Gastroesophageal sphincter (tissue), 4 donors: ENCODE measurements around the gene AKR1C3. TPM values are rescaled to one million over a fixed set of nuclear protein-coding genes. Genes with fewer than 3 reads are reported as not detected.

ENCODE experiments used
- ATAC-seq: fragments of 150-250 bp; one replicate; pipeline ENCODE4 v1.9.1; 2016; ENCODE audit warnings: mild to moderate bottlenecking, moderate library complexity
- H3K27ac ChIP-seq, 4 donors: fragments of 200-600 bp; sonication (generic) in 3 of 4; 1 replicate in 3 of 4; 2 replicates in 1 of 4; pipeline ENCODE4 v1.5.1; 2016 to 2019
- H3K27me3 ChIP-seq: fragments of 200-600 bp; sonication (generic); one replicate; pipeline ENCODE4 v1.5.1; 2019
- H3K36me3 ChIP-seq, 2 donors: fragments of 200-600 bp; sonication (generic); one replicate each; pipeline ENCODE4 v1.5.1; 2019; ENCODE audit warnings: control low read depth in 1 of 2
- H3K4me1 ChIP-seq, 3 donors: fragments of 200-600 bp; sonication (generic); 1 replicate in 2 of 3; 2 replicates in 1 of 3; pipeline ENCODE4 v1.5.1; 2016 to 2019; ENCODE audit warnings: control low read depth in 2 of 3
- H3K4me3 ChIP-seq, 2 donors: fragments of 200-600 bp; sonication (generic); one replicate each; pipeline ENCODE4 v1.5.1; 2019; ENCODE audit warnings: mild to moderate bottlenecking in 1 of 2, moderate library complexity in 1 of 2
- H3K9me3 ChIP-seq, 3 donors: fragments of 200-600 bp; sonication (generic); one replicate each; pipeline ENCODE4 v1.5.1; 2017 to 2019; ENCODE audit warnings: control low read depth in 2 of 3
- EP300 ChIP-seq: sonication (generic); formaldehyde crosslinking; IDR thresholded peaks from one replicate; pipeline ENCODE4 v1.6.1; 2017; ENCODE audit warnings: antibody characterized with exemption, mild to moderate bottlenecking
- POLR2A ChIP-seq, 2 donors: fragments of 450-650 bp; IDR thresholded peaks; one replicate each; pipeline ENCODE4 v1.6.1; 2017; ENCODE audit warnings: antibody characterized with exemption in 2 of 2, mild to moderate bottlenecking in 2 of 2, moderate library complexity in 1 of 2
- POLR2AphosphoS5 ChIP-seq: sonication (generic); formaldehyde crosslinking; IDR thresholded peaks from one replicate; pipeline ENCODE4 v1.6.1; 2017; ENCODE audit warnings: antibody characterized with exemption
- WGBS, 2 donors: methylation state at CpG; one replicate each; pipeline ENCODE4 v1.1.5; 2018; ENCODE audit warnings: low coverage in 1 of 2; 5-methylcytosine and 5-hydroxymethylcytosine counted together
- total RNA-seq, 4 donors: library from RNA; depleted of rRNA; stranded (reverse); fragments of >200 nt; gene quantifications; one replicate each; pipeline ENCODE4 v1.1.0, GENCODE V29; 2016
- TF ChIP-seq, protein P1 (sequence below), 4 experiments: fragments of 200-600 bp in 2 of 4; fragments of 450-650 bp in 2 of 4; sonication (generic) in 1 of 4; IDR thresholded peaks; one replicate each; pipeline ENCODE4 v1.5.1; 2017 to 2019; ENCODE audit warnings: antibody characterized with exemption in 4 of 4, mild to moderate bottlenecking in 2 of 4, moderate library complexity in 2 of 4

The AKR1C3 gene
- total RNA-seq, 4 donors from 2014 or later, result 14.3 to 32.2 (median 19.3) TPM

DNA sequence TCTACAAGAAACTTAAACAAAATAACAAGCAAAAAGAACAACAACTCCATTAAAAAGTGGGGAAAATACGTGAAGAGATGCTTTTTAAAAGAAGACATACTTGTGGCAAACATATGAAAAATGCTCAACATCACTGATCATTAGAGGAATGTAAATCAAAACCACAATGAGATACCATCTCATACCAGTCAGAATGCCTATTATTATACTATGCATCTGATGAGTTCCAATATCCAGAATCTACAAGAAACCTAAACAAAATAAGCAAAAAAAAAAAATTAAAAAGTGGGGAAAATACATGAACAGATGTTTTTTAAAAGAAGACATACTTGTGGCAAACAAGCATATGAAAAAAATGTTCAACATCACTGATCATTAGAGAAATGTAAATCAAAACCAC, 29.6 kb upstream of the AKR1C3 start:
- H3K27me3 ChIP-seq, result no peaks in the 10 kb centered on the region
- TF ChIP-seq POLR2A (IDR thresholded peaks at IDR 0.05) (no peak), POLR2AphosphoS5 (no peak), EP300 (no peak)
- TF ChIP-seq, protein P1, sequence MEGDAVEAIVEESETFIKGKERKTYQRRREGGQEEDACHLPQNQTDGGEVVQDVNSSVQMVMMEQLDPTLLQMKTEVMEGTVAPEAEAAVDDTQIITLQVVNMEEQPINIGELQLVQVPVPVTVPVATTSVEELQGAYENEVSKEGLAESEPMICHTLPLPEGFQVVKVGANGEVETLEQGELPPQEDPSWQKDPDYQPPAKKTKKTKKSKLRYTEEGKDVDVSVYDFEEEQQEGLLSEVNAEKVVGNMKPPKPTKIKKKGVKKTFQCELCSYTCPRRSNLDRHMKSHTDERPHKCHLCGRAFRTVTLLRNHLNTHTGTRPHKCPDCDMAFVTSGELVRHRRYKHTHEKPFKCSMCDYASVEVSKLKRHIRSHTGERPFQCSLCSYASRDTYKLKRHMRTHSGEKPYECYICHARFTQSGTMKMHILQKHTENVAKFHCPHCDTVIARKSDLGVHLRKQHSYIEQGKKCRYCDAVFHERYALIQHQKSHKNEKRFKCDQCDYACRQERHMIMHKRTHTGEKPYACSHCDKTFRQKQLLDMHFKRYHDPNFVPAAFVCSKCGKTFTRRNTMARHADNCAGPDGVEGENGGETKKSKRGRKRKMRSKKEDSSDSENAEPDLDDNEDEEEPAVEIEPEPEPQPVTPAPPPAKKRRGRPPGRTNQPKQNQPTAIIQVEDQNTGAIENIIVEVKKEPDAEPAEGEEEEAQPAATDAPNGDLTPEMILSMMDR (IDR thresholded peaks at IDR 0.05), result no peak
- H3K27ac ChIP-seq, result no peak overlapping the region
- H3K36me3 ChIP-seq, result no peaks in the 10 kb centered on the region
- H3K4me1 ChIP-seq, result no peaks in the 10 kb centered on the region
- no peak overlapping the region for H3K4me3 ChIP-seq
- no peaks in the 10 kb centered on the region for H3K9me3 ChIP-seq
- WGBS, 2 donors, result 50 to 80% methylated on average over 1 of the region's 1 CpG
- ATAC-seq, result no peak

GRCh38 chr10:5068274-5068984, 25.8 kb upstream of the AKR1C3 start:
- TF ChIP-seq POLR2AphosphoS5 (no peak), POLR2A (IDR thresholded peaks at IDR 0.05) (no peak), EP300 (no peak)
- TF ChIP-seq, protein P1 (IDR thresholded peaks at IDR 0.05), result no peak
- Histone ChIP-seq H3K27me3 (no peaks in the 10 kb centered on the region), H3K4me3 (no peak overlapping the region), H3K9me3 (no peaks in the 10 kb centered on the region), H3K4me1 (peaks cover 12 to 23% (median 12%) of the 10 kb centered on the region in 3 donors), H3K36me3 (no peaks in the 10 kb centered on the region), H3K27ac (no peak overlapping the region)
- WGBS, 2 donors, result no CpG with 5 or more reads among the region's 1 CpG
- ATAC-seq, result no peak

- H3K36me3 ChIP-seq, result no peaks in the 10 kb centered on the region
- TF ChIP-seq POLR2A (IDR thresholded peaks at IDR 0.05) (no peak), EP300 (no peak), POLR2AphosphoS5 (no peak)
- TF ChIP-seq, protein P1 (IDR thresholded peaks at IDR 0.05), result no peak
- H3K27ac ChIP-seq, result peak overlapping the region; percentile 62 to 84 (median 82)
- no peak for ATAC-seq
- H3K4me3 ChIP-seq, result no peak overlapping the region
- H3K4me1 ChIP-seq, result peaks cover 12 to 23% (median 12%) of the 10 kb centered on the region in 3 donors
- no peaks in the 10 kb centered on the region for H3K9me3 ChIP-seq
- H3K27me3 ChIP-seq, result no peaks in the 10 kb centered on the region
These were observed 23.4 kb upstream of the AKR1C3 start for GRCh38 chr10:5070648-5071410.

DNA sequence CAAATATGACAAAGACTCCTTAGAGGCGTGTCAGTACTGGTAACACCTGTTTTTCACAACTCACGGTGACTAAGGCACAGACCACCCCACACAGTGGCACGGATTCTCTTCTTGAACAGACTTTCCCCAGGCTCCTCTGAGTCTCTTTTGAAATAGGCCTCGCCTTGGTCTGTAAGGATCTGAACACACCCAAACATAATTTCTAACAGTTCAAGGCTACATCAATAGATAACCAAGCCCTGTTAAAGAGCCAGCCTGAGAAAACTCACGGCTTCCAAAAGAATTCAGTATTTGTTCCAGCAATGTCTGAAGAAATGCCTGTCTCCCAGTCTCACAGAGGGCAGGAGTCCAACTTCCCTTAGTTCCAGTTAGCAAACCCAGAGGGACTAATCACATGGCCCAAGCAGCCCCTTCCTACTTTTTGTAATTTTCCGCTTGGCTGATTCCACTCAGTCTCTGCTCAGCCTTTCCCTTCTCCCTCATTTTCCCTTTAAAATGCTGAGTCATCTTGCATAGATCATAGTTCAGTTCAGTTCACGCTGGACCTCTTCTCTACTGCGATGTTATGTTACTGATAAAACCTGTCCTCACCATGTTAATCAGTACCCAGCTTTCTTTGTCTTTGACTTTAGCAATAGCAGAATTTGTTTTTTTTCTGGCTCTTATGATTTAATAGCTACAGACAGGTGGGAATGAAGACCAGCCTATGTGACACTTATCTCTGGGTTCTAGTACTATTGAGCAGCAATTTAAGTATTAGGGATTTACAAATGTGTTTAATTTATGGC, 22.6 kb upstream of the AKR1C3 start:
- WGBS, 2 donors, result 19 to 26% methylated on average over 7 to 8 of the region's 8 CpGs
- Histone ChIP-seq H3K4me3 (no peak overlapping the region), H3K4me1 (peaks cover 12 to 23% (median 12%) of the 10 kb centered on the region in 3 donors), H3K27ac (peak overlapping the region; percentile 62 to 84 (median 82)), H3K27me3 (no peaks in the 10 kb centered on the region), H3K9me3 (no peaks in the 10 kb centered on the region), H3K36me3 (no peaks in the 10 kb centered on the region)
- ATAC-seq, result peak; percentile 96
- TF ChIP-seq POLR2AphosphoS5, result peak; percentile 55
- TF ChIP-seq, protein P1 (IDR thresholded peaks at IDR 0.05), result no peak
